GM19099 (cell line): ENCODE results near the gene LAMTOR4.

ENCODE experiments used
- POLR2A ChIP-seq: IDR thresholded peaks from 3 replicates; pipeline ENCODE4 v1.6.1; 2011; ENCODE audit warnings: low read depth; ENCODE audit not compliant: insufficient read length; ENCODE audit errors: extremely low read depth

LAMTOR4 gene

GRCh38 chr7:100198266-100198665, 49.5 kb downstream of the LAMTOR4 start:
- TF ChIP-seq POLR2A = no peak

DNA sequence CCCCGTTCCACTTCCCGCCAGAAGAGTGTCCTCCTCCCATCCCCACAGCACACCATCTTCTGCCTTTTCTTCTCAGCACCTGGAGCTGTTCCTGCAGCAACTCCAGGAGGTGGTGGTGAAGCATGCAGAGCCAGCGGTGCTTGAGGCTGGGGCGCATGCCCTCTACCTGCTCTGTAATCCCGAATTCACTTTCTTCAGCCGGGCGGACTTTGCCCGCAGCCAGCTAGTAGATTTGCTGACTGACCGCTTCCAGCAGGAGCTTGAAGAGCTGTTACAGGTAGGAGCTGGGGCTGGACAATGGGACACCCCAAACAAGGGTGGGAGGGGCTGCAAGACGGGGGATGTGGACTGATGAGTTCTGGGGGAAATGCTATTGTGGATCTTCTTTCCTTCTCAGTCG, 52.0 kb downstream of the LAMTOR4 start:
- no peak for TF ChIP-seq POLR2A
